Duodenal mucosa (tissue), 2 donors: ENCODE measurements around the gene STARD3.
"Not testable (repeated sequence)": the region's sequence is repeated elsewhere in the genome, so short reads cannot be mapped to it uniquely, and the experiment has no call there.

Source experiments
- H3K27ac ChIP-seq: one replicate; pipeline ENCODE4 v1.7.0; 2013; ENCODE audit warnings: low read depth, low read length
- H3K27me3 ChIP-seq, 2 donors: one replicate each; pipeline ENCODE4 v1.7.0; 2013; ENCODE audit warnings: low read length in 2 of 2, control low read depth in 1 of 2; ENCODE audit not compliant: insufficient read depth in 2 of 2, control insufficient read depth in 1 of 2
- H3K36me3 ChIP-seq, 2 donors: one replicate each; pipeline ENCODE4 v1.7.0; 2013; ENCODE audit warnings: low read length in 2 of 2, control low read depth in 1 of 2; ENCODE audit not compliant: insufficient read depth in 2 of 2, control insufficient read depth in 1 of 2
- H3K4me1 ChIP-seq, 2 donors: one replicate each; pipeline ENCODE4 v1.7.0; 2013; ENCODE audit warnings: low read length in 2 of 2, control low read depth in 1 of 2; ENCODE audit not compliant: insufficient read depth in 2 of 2, control insufficient read depth in 1 of 2
- H3K4me3 ChIP-seq, 2 donors: one replicate each; pipeline ENCODE4 v1.7.0; 2013; ENCODE audit warnings: low read length in 2 of 2, low read depth in 1 of 2
- H3K9ac ChIP-seq, 2 donors: one replicate each; pipeline ENCODE4 v1.7.0; 2013; ENCODE audit warnings: low read length in 2 of 2, low read depth in 1 of 2
- H3K9me3 ChIP-seq, 2 donors: one replicate each; pipeline ENCODE4 v1.7.0; 2013; ENCODE audit warnings: low read length in 2 of 2, control low read depth in 1 of 2; ENCODE audit not compliant: control insufficient read depth in 1 of 2

STARD3 gene

DNA sequence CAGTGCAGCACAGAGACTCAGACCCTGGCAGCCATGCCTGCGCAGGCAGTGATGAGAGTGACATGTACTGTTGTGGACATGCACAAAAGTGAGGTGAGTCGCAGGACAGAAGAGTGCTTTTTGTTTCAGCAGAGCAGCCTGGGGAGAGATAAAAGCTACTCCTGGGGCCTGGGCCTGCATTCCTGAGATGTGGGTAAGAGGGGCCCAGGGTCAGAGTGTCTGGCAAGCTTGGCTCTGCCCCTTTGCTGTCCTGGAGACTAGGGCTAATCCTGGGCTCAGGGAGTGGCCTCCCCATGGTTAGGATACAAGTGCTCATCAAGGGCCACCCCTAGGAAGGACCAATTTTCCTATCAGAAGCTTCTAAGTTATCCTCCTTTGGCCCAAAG lies 58.1 kb downstream of the STARD3 start:
- Histone ChIP-seq H3K9ac (no peak overlapping the region), H3K27ac (peak overlapping the region; percentile 2), H3K9me3 (no peaks in the 10 kb centered on the region), H3K27me3 (no peaks in the 10 kb centered on the region), H3K4me3 (no peak overlapping the region), H3K36me3 (no peaks in the 10 kb centered on the region), H3K4me1 (peaks cover 14 to 18% of the 10 kb centered on the region in 2 donors)

DNA sequence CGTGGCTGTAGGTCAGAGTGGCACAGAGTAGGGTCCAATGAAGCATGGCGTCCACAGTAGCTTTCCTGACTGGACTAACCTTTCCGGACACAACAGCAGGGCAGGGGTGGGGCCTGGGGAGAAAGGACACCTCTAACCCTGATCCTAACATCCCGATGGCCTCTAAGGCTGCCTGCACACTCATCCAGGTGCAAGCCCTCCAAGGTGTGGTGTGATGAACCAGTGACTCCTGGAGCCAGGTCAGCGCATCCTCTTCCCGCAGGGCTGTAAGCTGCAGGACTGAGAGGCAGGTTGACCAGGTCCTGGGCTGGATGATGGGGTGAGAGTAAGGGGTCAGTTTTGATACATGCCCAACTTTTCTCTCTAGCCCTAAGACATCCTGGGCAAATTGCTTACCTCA lies 59.8 kb downstream of the STARD3 start:
- Histone ChIP-seq H3K27ac (no peak overlapping the region), H3K9ac (no peak overlapping the region), H3K36me3 (no peaks in the 10 kb centered on the region), H3K9me3 (no peaks in the 10 kb centered on the region), H3K4me1 (peaks cover 15 to 24% of the 10 kb centered on the region in 2 donors), H3K27me3 (no peaks in the 10 kb centered on the region), H3K4me3 (no peak overlapping the region)

DNA sequence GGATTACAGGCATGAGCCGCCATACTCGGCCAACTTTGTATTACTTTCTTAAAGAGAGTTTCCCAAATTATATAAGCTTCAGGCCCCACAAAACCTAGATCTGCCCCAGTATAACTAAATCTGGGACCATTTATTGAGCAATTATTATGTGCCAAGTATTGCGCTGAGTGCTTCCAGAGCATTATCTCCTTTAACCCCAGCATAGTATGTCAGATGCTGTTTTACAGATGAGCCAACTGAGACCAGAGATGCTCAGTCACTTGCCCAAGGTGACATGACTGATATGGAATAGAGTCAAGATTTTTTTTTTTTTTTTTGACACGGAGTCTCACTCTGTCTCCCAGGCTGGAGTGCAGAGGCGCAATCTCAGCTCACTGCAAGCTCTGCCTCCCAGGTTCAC lies 61.0 kb downstream of the STARD3 start:
- Histone ChIP-seq H3K9ac (no peak overlapping the region), H3K4me1 (peaks cover 28 to 34% of the 10 kb centered on the region in 2 donors), H3K27ac (no peak overlapping the region), H3K9me3 (no peaks in the 10 kb centered on the region), H3K36me3 (no peaks in the 10 kb centered on the region), H3K27me3 (no peaks in the 10 kb centered on the region), H3K4me3 (no peak overlapping the region)

DNA sequence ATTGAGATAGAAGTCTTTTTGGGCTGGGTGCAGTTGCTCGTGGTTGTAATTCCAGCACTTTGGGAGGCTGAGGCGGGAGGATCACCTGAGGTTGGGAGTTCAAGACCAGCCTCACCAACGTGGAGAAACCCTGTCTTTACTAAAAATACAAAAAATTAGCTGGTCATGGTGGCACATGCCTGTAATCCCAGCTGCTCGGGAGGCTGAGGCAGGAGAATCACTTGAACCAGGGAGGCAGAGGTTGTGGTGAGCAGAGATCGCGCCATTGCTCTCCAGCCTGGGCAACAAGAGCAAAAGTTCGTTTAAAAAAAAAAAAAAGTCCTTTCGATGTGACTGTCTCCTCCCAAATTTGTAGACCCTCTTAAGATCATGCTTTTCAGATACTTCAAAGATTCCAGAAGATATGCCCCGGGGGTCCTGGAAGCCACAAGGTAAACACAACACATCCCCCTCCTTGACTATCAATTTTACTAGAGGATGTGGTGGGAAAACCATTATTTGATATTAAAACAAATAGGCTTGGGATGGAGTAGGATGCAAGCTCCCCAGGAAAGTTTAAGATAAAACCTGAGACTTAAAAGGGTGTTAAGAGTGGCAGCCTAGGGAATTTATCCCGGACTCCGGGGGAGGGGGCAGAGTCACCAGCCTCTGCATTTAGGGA lies 62.3 kb downstream of the STARD3 start:
- H3K9me3 ChIP-seq, H3K36me3 ChIP-seq, H3K27me3 ChIP-seq: not testable (repeated sequence)
- Histone ChIP-seq H3K27ac (peak overlapping the region; percentile 80), H3K4me1 (peaks cover 41 to 46% of the 10 kb centered on the region in 2 donors), H3K9ac (peak overlapping the region; percentile 73 to 93), H3K4me3 (peak overlapping the region; percentile 73 to 82)

DNA sequence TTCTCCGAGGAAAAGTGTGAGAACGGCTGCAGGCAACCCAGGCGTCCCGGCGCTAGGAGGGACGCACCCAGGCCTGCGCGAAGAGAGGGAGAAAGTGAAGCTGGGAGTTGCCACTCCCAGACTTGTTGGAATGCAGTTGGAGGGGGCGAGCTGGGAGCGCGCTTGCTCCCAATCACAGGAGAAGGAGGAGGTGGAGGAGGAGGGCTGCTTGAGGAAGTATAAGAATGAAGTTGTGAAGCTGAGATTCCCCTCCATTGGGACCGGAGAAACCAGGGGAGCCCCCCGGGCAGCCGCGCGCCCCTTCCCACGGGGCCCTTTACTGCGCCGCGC lies 62.8 kb downstream of the STARD3 start, which contains the start of gene ERBB2:
TSS of gene ERBB2 (plus strand) at position 247 of the 330 bp plus-strand sequence. CDS start 175 bp downstream, outside the sequence.
- H3K9ac ChIP-seq: peak within 1 kb of the TSS; percentile 73 to 93
- H3K4me3 ChIP-seq: peak within 1 kb of the TSS; percentile 73 to 82
- H3K36me3 ChIP-seq: no peaks in the 10 kb centered on the region
- H3K4me1 ChIP-seq: peaks cover 41 to 46% of the 10 kb centered on the region in 2 donors
- H3K9me3 ChIP-seq: no peaks in the 10 kb centered on the region
- peak within 1 kb of the TSS; percentile 80 for H3K27ac ChIP-seq
- H3K27me3 ChIP-seq: no peaks in the 10 kb centered on the region

DNA sequence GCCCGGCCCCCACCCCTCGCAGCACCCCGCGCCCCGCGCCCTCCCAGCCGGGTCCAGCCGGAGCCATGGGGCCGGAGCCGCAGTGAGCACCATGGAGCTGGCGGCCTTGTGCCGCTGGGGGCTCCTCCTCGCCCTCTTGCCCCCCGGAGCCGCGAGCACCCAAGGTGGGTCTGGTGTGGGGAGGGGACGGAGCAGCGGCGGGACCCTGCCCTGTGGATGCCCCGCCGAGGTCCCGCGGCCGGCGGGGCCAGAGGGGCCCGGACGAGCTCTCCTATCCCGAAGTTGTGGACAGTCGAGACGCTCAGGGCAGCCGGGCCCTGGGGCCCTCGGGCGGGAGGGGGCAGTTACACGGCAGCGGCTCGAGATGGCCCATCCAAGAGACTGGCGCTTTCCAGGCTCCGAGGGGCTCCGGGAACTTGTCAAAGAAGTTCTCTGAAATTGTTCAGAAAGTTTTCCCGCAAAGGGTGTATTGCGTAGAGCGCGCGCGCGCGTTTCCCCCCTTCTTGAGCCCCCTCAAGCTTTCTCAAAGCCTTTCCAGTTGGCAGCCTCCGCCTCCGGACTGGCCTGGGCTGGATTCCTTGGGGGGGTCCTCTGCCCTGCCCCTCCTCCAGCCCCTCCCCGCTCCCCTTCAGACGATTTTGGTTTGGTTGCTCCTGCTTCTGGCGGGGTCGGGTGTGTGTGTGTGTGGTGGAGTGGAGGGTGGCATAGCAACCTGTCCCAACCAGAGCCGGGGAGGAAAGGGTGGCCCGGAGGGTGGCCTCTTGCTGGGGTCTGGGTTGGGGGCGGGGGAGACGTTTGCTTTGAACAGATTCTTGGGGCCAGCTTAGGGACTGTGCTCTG lies 63.4 kb downstream of the STARD3 start:
- Histone ChIP-seq H3K27me3 (no peaks in the 10 kb centered on the region), H3K27ac (peak overlapping the region; percentile 80), H3K36me3 (no peaks in the 10 kb centered on the region), H3K9ac (peak overlapping the region; percentile 73 to 93), H3K4me3 (peak overlapping the region; percentile 73 to 82), H3K9me3 (no peaks in the 10 kb centered on the region), H3K4me1 (peaks cover 42 to 46% of the 10 kb centered on the region in 2 donors)

DNA sequence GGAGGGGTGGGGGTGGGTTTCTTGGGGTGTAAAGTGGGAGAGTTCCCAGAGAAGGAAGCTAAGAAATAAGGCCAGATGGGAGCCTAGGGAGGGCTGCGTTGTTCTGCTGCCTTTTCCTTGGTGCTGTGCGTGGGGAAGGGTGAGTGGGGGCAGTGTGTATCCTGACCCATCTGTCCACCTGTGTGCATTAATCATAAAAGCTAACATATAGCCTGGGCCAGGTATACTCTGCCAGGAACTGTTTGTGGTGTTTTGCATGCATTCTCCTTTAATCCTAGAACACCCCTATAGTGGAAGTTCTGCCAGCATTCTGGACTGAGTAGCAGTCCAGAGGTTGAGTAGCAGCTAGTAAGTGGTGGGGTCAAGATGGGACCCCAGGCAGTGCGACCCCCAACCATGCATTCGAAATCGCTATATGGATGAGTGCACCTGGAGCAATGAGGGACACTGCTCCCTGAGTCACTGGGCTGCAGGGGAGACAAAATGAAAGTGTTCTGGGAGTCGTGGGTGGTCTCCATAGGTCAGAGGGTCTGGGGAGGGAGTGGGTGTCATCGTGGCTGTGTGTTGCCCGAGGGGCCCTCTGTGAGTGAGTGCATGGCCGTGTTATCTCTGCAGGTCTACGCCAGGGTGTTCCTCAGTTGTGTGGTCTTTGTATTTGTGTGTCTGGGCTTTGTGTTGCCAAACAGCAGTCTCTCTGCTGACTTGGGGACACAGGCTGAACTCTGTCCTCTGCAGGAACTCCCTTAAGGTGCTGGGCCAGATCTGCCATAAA lies 64.3 kb downstream of the STARD3 start:
- H3K4me1 ChIP-seq: peaks cover 45 to 47% of the 10 kb centered on the region in 2 donors
- H3K4me3 ChIP-seq: peak overlapping the region; percentile 73 to 82
- H3K9ac ChIP-seq: peak overlapping the region; percentile 73 to 93
- H3K27me3 ChIP-seq: no peaks in the 10 kb centered on the region
- no peaks in the 10 kb centered on the region for H3K9me3 ChIP-seq
- H3K36me3 ChIP-seq: no peaks in the 10 kb centered on the region
- H3K27ac ChIP-seq: peak overlapping the region; percentile 80

DNA sequence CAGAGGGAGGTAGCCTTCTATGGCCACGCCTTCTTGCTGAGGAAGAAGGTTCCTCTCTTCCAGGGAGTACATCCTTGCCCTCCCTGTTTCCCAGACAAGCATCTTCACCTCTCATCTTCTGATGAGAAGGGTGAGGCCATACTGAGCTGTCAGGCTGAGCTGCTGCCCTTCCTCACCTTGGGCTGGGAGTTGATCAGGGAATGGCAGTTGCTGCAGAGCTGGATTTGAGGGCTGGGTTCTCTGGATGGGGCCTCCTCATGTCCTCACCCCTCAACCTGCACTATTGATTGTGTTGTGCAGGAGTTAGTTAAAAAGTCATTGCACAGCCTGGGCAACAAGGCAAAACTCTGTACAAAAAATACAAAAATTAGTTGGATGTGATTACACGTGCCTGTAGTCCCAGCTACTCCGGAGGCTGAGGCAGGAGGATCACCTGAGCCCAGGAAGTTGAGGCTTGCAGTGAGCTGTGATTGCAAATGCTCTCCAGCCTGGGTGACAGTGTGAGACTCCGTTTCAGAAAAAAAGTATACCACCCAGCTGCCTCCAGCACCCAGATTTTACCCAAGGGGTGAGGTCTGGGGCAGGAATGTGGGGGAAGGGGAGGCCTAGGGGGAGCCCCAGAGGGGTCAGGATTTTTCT lies 65.0 kb downstream of the STARD3 start:
- Histone ChIP-seq H3K27me3 (no peaks in the 10 kb centered on the region), H3K9me3 (no peaks in the 10 kb centered on the region), H3K36me3 (peaks cover 0 to under 1% of the 10 kb centered on the region in 2 donors), H3K27ac (no peak overlapping the region), H3K4me3 (peak overlapping the region; percentile 73 to 82), H3K4me1 (peaks cover 52 to 54% of the 10 kb centered on the region in 2 donors), H3K9ac (no peak overlapping the region)

GRCh38 chr17:39702901-39703893 lies 66.3 kb downstream of the STARD3 start:
- Histone ChIP-seq H3K27me3 (no peaks in the 10 kb centered on the region), H3K4me1 (peaks cover 58 to 61% of the 10 kb centered on the region in 2 donors), H3K9ac (peak overlapping the region; percentile 9 to 12), H3K4me3 (peak overlapping the region in 1 of 2 donors; percentile 35), H3K36me3 (peaks cover 5 to 13% of the 10 kb centered on the region in 2 donors), H3K9me3 (no peaks in the 10 kb centered on the region), H3K27ac (peak overlapping the region; percentile 45)
